ENCODE measurements around the gene MEX3D. TPM values are rescaled to one million over a fixed set of nuclear protein-coding genes. Genes with fewer than 3 reads are reported as not detected.
"Not testable (repeated sequence)": the region's sequence is repeated elsewhere in the genome, so short reads cannot be mapped to it uniquely, and the experiment has no call there.

Gene MEX3D
- total RNA-seq, 1 donor, result 47.0 TPM

- Histone ChIP-seq H3K9me3 (ENCODE audit: low read depth, low read length) (no peaks in the 10 kb centered on the region), H3K4me2 (ENCODE audit: insufficient read depth, low read length) (no peak overlapping the region), H3K27ac (ENCODE audit: low read depth, low read length) (no peak overlapping the region), H3K27me3 (ENCODE audit: insufficient read depth, low read length) (no peaks in the 10 kb centered on the region), H3K36me3 (ENCODE audit: insufficient read depth, low read length) (no peaks in the 10 kb centered on the region), H3K4me1 (ENCODE audit: insufficient read depth, low read length) (no peaks in the 10 kb centered on the region), H4K20me1 (ENCODE audit: insufficient read depth, low read length) (peaks cover 7% of the 10 kb centered on the region), H3K4me3 (ENCODE audit: insufficient read depth, low read length) (no peak overlapping the region), H3K79me2 (ENCODE audit: insufficient read depth, low read length) (no peaks in the 10 kb centered on the region), H2AFZ (ENCODE audit: low read length) (no peak overlapping the region)
- DNase-seq (ENCODE audit: insufficient read length, low spot score, missing footprints), result peak; percentile 49
- TF ChIP-seq CTCF (IDR thresholded peaks at IDR 0.05; ENCODE audit: extremely low read depth, low read depth, low read length), result no peak
Measured at GRCh38 chr19:1553415-1553814, 14.7 kb downstream of the MEX3D start.

- DNase-seq (ENCODE audit: insufficient read length, low spot score, missing footprints), result peak; percentile 29
- Histone ChIP-seq H3K4me1 (ENCODE audit: insufficient read depth, low read length) (no peaks in the 10 kb centered on the region), H3K36me3 (ENCODE audit: insufficient read depth, low read length) (no peaks in the 10 kb centered on the region), H3K4me2 (ENCODE audit: insufficient read depth, low read length) (no peak overlapping the region), H3K9me3 (ENCODE audit: low read depth, low read length) (no peaks in the 10 kb centered on the region), H2AFZ (ENCODE audit: low read length) (no peak overlapping the region), H3K27ac (ENCODE audit: low read depth, low read length) (no peak overlapping the region), H4K20me1 (ENCODE audit: insufficient read depth, low read length) (peaks cover 5% of the 10 kb centered on the region), H3K27me3 (ENCODE audit: insufficient read depth, low read length) (no peaks in the 10 kb centered on the region), H3K4me3 (ENCODE audit: insufficient read depth, low read length) (no peak overlapping the region), H3K79me2 (ENCODE audit: insufficient read depth, low read length) (no peaks in the 10 kb centered on the region)
- TF ChIP-seq CTCF (IDR thresholded peaks at IDR 0.05; ENCODE audit: extremely low read depth, low read depth, low read length), result no peak
Measured at GRCh38 chr19:1551068-1552040, 16.8 kb downstream of the MEX3D start.

- Histone ChIP-seq H3K27me3 (ENCODE audit: insufficient read depth, low read length) (no peaks in the 10 kb centered on the region), H3K4me3 (ENCODE audit: insufficient read depth, low read length) (no peak overlapping the region), H3K4me1 (ENCODE audit: insufficient read depth, low read length) (no peaks in the 10 kb centered on the region), H3K9me3 (ENCODE audit: low read depth, low read length) (no peaks in the 10 kb centered on the region), H3K79me2 (ENCODE audit: insufficient read depth, low read length) (no peaks in the 10 kb centered on the region), H4K20me1 (ENCODE audit: insufficient read depth, low read length) (peaks cover 5% of the 10 kb centered on the region), H3K4me2 (ENCODE audit: insufficient read depth, low read length) (no peak overlapping the region), H2AFZ (ENCODE audit: low read length) (no peak overlapping the region), H3K27ac (ENCODE audit: low read depth, low read length) (no peak overlapping the region), H3K36me3 (ENCODE audit: insufficient read depth, low read length) (no peaks in the 10 kb centered on the region)
- no peak for DNase-seq (ENCODE audit: insufficient read length, low spot score, missing footprints)
- TF ChIP-seq CTCF (IDR thresholded peaks at IDR 0.05; ENCODE audit: extremely low read depth, low read depth, low read length), result no peak
Measured at GRCh38 chr19:1549332-1549945, 18.7 kb downstream of the MEX3D start.

- Histone ChIP-seq H3K4me2 (ENCODE audit: insufficient read depth, low read length) (no peak overlapping the region), H3K27ac (ENCODE audit: low read depth, low read length) (no peak overlapping the region), H4K20me1 (ENCODE audit: insufficient read depth, low read length) (no peaks in the 10 kb centered on the region), H3K27me3 (ENCODE audit: insufficient read depth, low read length) (peaks cover 8% of the 10 kb centered on the region), H2AFZ (ENCODE audit: low read length) (no peak overlapping the region), H3K4me1 (ENCODE audit: insufficient read depth, low read length) (no peaks in the 10 kb centered on the region), H3K36me3 (ENCODE audit: insufficient read depth, low read length) (no peaks in the 10 kb centered on the region), H3K79me2 (ENCODE audit: insufficient read depth, low read length) (no peaks in the 10 kb centered on the region), H3K4me3 (ENCODE audit: insufficient read depth, low read length) (no peak overlapping the region), H3K9me3 (ENCODE audit: low read depth, low read length) (no peaks in the 10 kb centered on the region)
- no peak for TF ChIP-seq CTCF (IDR thresholded peaks at IDR 0.05; ENCODE audit: extremely low read depth, low read depth, low read length)
- DNase-seq (ENCODE audit: insufficient read length, low spot score, missing footprints), result peak; percentile 80
Measured at GRCh38 chr19:1540365-1540925, 27.7 kb downstream of the MEX3D start.

GRCh38 chr19:1539749-1540148 lies 28.4 kb downstream of the MEX3D start:
- H4K20me1 ChIP-seq (ENCODE audit: insufficient read depth, low read length); H2AFZ ChIP-seq (ENCODE audit: low read length); H3K36me3 ChIP-seq (ENCODE audit: insufficient read depth, low read length); H3K4me2 ChIP-seq (ENCODE audit: insufficient read depth, low read length); H3K4me1 ChIP-seq (ENCODE audit: insufficient read depth, low read length); DNase-seq (ENCODE audit: insufficient read length, low spot score, missing footprints); H3K27ac ChIP-seq (ENCODE audit: low read depth, low read length); H3K4me3 ChIP-seq (ENCODE audit: insufficient read depth, low read length); H3K9me3 ChIP-seq (ENCODE audit: low read depth, low read length); H3K27me3 ChIP-seq (ENCODE audit: insufficient read depth, low read length); H3K79me2 ChIP-seq (ENCODE audit: insufficient read depth, low read length): not testable (repeated sequence)

Data from osteoblast (primary cell).